K562 (cell line): ENCODE results near the gene HEATR3. TPM values are rescaled to one million over a fixed set of nuclear protein-coding genes. Genes with fewer than 3 reads are reported as not detected.

ENCODE experiments used
- ATAC-seq: fragments of 200-7000 bp; cut with Tn5 transposase; 3 replicates; pipeline ENCODE4 v1.9.1; 2020; ENCODE audit warnings: moderate library complexity
- BruUV-seq: library from RNA; stranded (reverse); fragments of 400-500 nt; replicated peaks from 2 replicates; lab custom pipeline; 2021; lab: Mats Ljungman, UMichigan
- CTCF ChIA-PET: fragments of 300-600 bp; formaldehyde crosslinking; extraction: SDS; loops from one replicate; lab custom pipeline; 2021; ENCODE audit warnings: low intra/inter-chr PET ratio; lab: Yijun Ruan, JAX
- POLR2A ChIA-PET: fragments of 300-600, 350-650 bp; sonication (Branson Sonifier 250); formaldehyde crosslinking; extraction: SDS; loops from one replicate; lab custom pipeline; 2021; ENCODE audit warnings: antibody characterized with exemption, inconsistent platforms; lab: Yijun Ruan, JAX
- DNase-seq, 4 experiments: peaks; one replicate each; pipeline versions ENCODE4 v3.0.0 to v3.0.0-alpha.2; 2011 to 2018; ENCODE audit warnings: low spot score in 3 of 4, mixed read lengths in 3 of 4; ENCODE audit errors: extremely low read depth in 1 of 4
- FAIRE-seq: peaks from 2 replicates; lab custom pipeline; 2011; peaks lifted over from hg19 to GRCh38; lab: Jason Lieb, UNC
- H2AFZ ChIP-seq: 2 replicates; pipeline ENCODE4 v1.6.0; 2011; ENCODE audit warnings: low read depth, low read length, control low read depth, inconsistent platforms
- H3K27ac ChIP-seq: fragments of 200-600 bp; 3 replicates; pipeline ENCODE4 v1.8.0; 2011; ENCODE audit warnings: low read depth, mild to moderate bottlenecking, control low read depth, inconsistent platforms, low read length, moderate library complexity, mixed read lengths; ENCODE audit errors: extremely low read depth
- H3K27me3 ChIP-seq, 2 experiments: fragments of 300-600 bp in 1 of 2; 2 replicates in 1 of 2; 3 replicates in 1 of 2; pipeline versions ENCODE4 v1.6.0 to v1.8.0; 2011; ENCODE audit warnings: inconsistent platforms in 2 of 2, low read length in 2 of 2, mild to moderate bottlenecking in 1 of 2, mixed read lengths in 1 of 2, moderate library complexity in 1 of 2; ENCODE audit not compliant: control insufficient read depth in 2 of 2, insufficient read depth in 2 of 2
- H3K36me3 ChIP-seq: fragments of 300-600 bp; 3 replicates; pipeline ENCODE4 v1.8.0; 2011; ENCODE audit warnings: mild to moderate bottlenecking, low read length, inconsistent platforms; ENCODE audit not compliant: control insufficient read depth, insufficient read depth
- H3K4me1 ChIP-seq, 2 experiments: fragments of 200-600 bp in 1 of 2; replicated peaks in 1 of 2; 2 replicates in 1 of 2; 3 replicates in 1 of 2; pipeline versions ENCODE4 v1.5.1 to v1.8.0; 2011; ENCODE audit warnings: inconsistent platforms in 2 of 2, low read length in 2 of 2, mild to moderate bottlenecking in 1 of 2, mixed read lengths in 1 of 2, moderate library complexity in 1 of 2; ENCODE audit not compliant: control insufficient read depth in 2 of 2, insufficient read depth in 2 of 2
- H3K4me2 ChIP-seq: 2 replicates; pipeline ENCODE4 v1.6.1; 2011; ENCODE audit warnings: low read length, control low read depth, inconsistent platforms, mixed read lengths; ENCODE audit not compliant: insufficient read depth
- H3K4me3 ChIP-seq: fragments of 200-600 bp; sonication (generic), shearing (Covaris generic); 2 replicates; pipeline ENCODE4 v1.5.1; 2016; ENCODE audit warnings: control low read depth, inconsistent platforms
- H3K79me2 ChIP-seq: fragments of 200-600 bp; 3 replicates; pipeline ENCODE4 v1.8.0; 2011; ENCODE audit warnings: low read length, inconsistent platforms; ENCODE audit not compliant: control insufficient read depth, insufficient read depth
- H3K9ac ChIP-seq, 2 experiments: 2 replicates each; pipeline versions ENCODE4 v1.6.0 to v1.6.1; 2011; ENCODE audit warnings: low read depth in 2 of 2, low read length in 2 of 2, control low read depth in 1 of 2, inconsistent platforms in 1 of 2, mild to moderate bottlenecking in 1 of 2, mixed read lengths in 1 of 2; ENCODE audit not compliant: insufficient read depth in 1 of 2
- H3K9me1 ChIP-seq: one replicate; pipeline ENCODE4 v1.6.0; 2011; ENCODE audit warnings: inconsistent platforms, mild to moderate bottlenecking, low read length, moderate library complexity; ENCODE audit not compliant: control insufficient read depth, insufficient read depth
- H3K9me3 ChIP-seq: replicated peaks from 2 replicates; pipeline ENCODE4 v1.5.1; 2011; ENCODE audit warnings: low read depth, low read length, inconsistent platforms; ENCODE audit not compliant: control insufficient read depth, insufficient read depth
- H4K20me1 ChIP-seq: replicated peaks from 2 replicates; pipeline ENCODE4 v1.6.1; 2011; ENCODE audit warnings: low read length, inconsistent platforms, mixed read lengths; ENCODE audit not compliant: control insufficient read depth, insufficient read depth
- ARID1B ChIP-seq: fragments of 450-650 bp; IDR thresholded peaks from 2 replicates; pipeline ENCODE4 v1.6.1; 2016; ENCODE audit warnings: antibody characterized with exemption, mild to moderate bottlenecking, inconsistent platforms
- CBX2 ChIP-seq: fragments of 200-600 bp; sonication (generic); IDR thresholded peaks from one replicate; pipeline ENCODE4 v1.6.1; 2012; ENCODE audit warnings: mild to moderate bottlenecking, low read length, inconsistent platforms; ENCODE audit not compliant: insufficient read depth, poor library complexity, severe bottlenecking
- ELF2 ChIP-seq: fragments of 250-450 bp; sonication (Bioruptor Pico); IDR thresholded peaks from 2 replicates; pipeline ENCODE4 v1.5.0; 2021; ENCODE audit warnings: mild to moderate bottlenecking
- FOXJ2 ChIP-seq: fragments of 200-800 bp; sonication (Bioruptor generic); IDR thresholded peaks from 2 replicates; pipeline ENCODE4 v1.6.1; 2016; ENCODE audit warnings: missing genetic modification characterization, missing compliant biosample characterization
- HDAC8 ChIP-seq: fragments of 450-650 bp; IDR thresholded peaks from 2 replicates; pipeline ENCODE4 v1.6.1; 2016; ENCODE audit warnings: mild to moderate bottlenecking, missing genetic modification characterization, moderate library complexity, missing compliant biosample characterization
- KDM5B ChIP-seq: fragments of 200-600 bp; sonication (generic); IDR thresholded peaks from 2 replicates; pipeline ENCODE4 v1.6.1; 2012; ENCODE audit warnings: low read depth, mild to moderate bottlenecking, moderate library complexity, low read length, control low read depth, inconsistent platforms; ENCODE audit not compliant: insufficient replicate concordance
- MAZ ChIP-seq, 2 experiments: fragments of 450-650 bp in 1 of 2; sonication (generic) in 1 of 2; formaldehyde crosslinking; IDR thresholded peaks in 1 of 2; conservative IDR thresholded peaks in 1 of 2; 2 replicates each; pipeline versions ENCODE4 v1.4.0 to v1.5.0; 2020; ENCODE audit warnings: mild to moderate bottlenecking in 1 of 2, missing genetic modification reagents in 1 of 2
- SIRT6 ChIP-seq: IDR thresholded peaks from one replicate; pipeline ENCODE4 v1.6.1; 2012; ENCODE audit warnings: low read depth, mild to moderate bottlenecking, control low read depth, inconsistent platforms, low read length, moderate library complexity
- ZC3H8 ChIP-seq: fragments of 450-650 bp; IDR thresholded peaks from 2 replicates; pipeline ENCODE4 v1.6.1; 2017
- ZNF354B ChIP-seq: fragments of 250-450 bp; sonication (Bioruptor Pico); IDR thresholded peaks from 2 replicates; pipeline ENCODE4 v1.4.0; 2020
- WGBS: fragments of 100-300 bp; shearing (Covaris generic); methylation state at CpG from one replicate; pipeline ENCODE4 v1.1.6; 2016; ENCODE audit warnings: low coverage, mixed read lengths; ENCODE audit not compliant: insufficient coverage; ENCODE audit errors: missing lambda C conversion rate; 5-methylcytosine and 5-hydroxymethylcytosine counted together
- in situ Hi-C: fragments of 300-500 bp; cut with MboI; formaldehyde crosslinking; loops from 4 replicates; pipeline ENCODE4 v1.15.0; 2018; ENCODE audit warnings: inconsistent platforms, mixed read lengths
- intact Hi-C: fragments of 100-400 bp; cut with micrococcal nuclease; formaldehyde crosslinking; loops from 2 replicates; pipeline ENCODE4 v1.14.2; 2022
- polyA plus RNA-seq, 8 experiments: library from polyadenylated mRNA; depleted of rRNA in 4 of 8; stranded (reverse) in 5 of 8; unstranded in 3 of 8; fragments of >200 nt; fragmentation: Nextera tagmentation in 2 of 8; fragmentation: Illumina TruSeq in 1 of 8; extraction: Ambion mirVana in 2 of 8; extraction: Trizol in 1 of 8; gene quantifications; 2 replicates each; pipeline versions ENCODE4 v1.2.1 to v1.2.3, GENCODE V29; 2011 to 2014; ENCODE audit warnings: inconsistent platforms in 1 of 8, missing spikeins in 1 of 8
- total RNA-seq, 7 experiments: library from RNA; depleted of rRNA in 6 of 7; stranded (reverse); fragments of >200 nt in 6 of 7; fragmentation: Illumina TruSeq in 2 of 7; extraction: Trizol in 2 of 7; gene quantifications; 2 replicates each; pipeline versions ENCODE4 v1.2.1 to v1.2.3, GENCODE V29; 2011 to 2021; ENCODE audit warnings: low replicate concordance in 1 of 7
- TF ChIP-seq, protein P1 (sequence below), 2 experiments: fragments of 250-450 bp in 1 of 2; fragments of 450-650 bp in 1 of 2; sonication (Bioruptor Pico) in 1 of 2; IDR thresholded peaks; 2 replicates each; pipeline versions ENCODE4 v1.6.1 to v1.8.0; 2016 to 2021; ENCODE audit warnings: mild to moderate bottlenecking in 2 of 2, moderate library complexity in 2 of 2, missing compliant biosample characterization in 1 of 2, missing genetic modification characterization in 1 of 2
- TF ChIP-seq, protein P2 (sequence below): fragments of 450-650 bp; IDR thresholded peaks from 2 replicates; pipeline ENCODE4 v1.6.1; 2017; ENCODE audit warnings: mild to moderate bottlenecking, moderate library complexity
- TF ChIP-seq, protein P3 (sequence below): fragments of 250-450 bp; sonication (Bioruptor Pico); IDR thresholded peaks from 2 replicates; pipeline ENCODE4 v1.5.0; 2020; ENCODE audit warnings: mild to moderate bottlenecking, borderline replicate concordance

Gene HEATR3
- total and polyA plus RNA-seq, 9 of the 15 experiments (the other 6 are each of a cell fraction or from before 2014, with no cell fraction given) = 1.7 to 30.2 (median 18.8) TPM

DNA sequence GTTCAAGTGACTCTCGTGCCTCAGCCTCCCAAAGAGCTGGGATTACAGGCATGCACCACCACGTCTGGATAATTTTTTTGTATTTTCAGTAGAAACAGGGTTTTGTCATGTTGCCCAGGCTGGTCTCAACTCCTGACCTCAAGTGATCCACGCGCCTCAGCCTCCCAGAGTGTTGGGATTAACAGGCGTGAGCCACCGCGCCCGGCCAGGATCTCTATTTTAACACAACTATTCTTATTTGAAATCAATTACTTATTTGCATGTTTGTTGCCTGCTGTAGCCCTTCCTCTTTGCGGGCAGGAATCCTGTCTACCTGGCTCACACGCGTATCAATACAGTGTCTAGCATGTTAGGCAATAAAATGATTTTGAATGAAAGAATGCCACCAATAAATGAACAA, 41.6 kb upstream of the HEATR3 start (continued):
- TF ChIP-seq, protein P1, sequence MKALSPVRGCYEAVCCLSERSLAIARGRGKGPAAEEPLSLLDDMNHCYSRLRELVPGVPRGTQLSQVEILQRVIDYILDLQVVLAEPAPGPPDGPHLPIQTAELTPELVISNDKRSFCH (CRISPR knock-in tag; IDR thresholded peaks at IDR 0.05) = no peak
- TF ChIP-seq, protein P1 (tag; IDR thresholded peaks at IDR 0.05) = no peak
- TF ChIP-seq, all 486 proteins: peak for 0

DNA sequence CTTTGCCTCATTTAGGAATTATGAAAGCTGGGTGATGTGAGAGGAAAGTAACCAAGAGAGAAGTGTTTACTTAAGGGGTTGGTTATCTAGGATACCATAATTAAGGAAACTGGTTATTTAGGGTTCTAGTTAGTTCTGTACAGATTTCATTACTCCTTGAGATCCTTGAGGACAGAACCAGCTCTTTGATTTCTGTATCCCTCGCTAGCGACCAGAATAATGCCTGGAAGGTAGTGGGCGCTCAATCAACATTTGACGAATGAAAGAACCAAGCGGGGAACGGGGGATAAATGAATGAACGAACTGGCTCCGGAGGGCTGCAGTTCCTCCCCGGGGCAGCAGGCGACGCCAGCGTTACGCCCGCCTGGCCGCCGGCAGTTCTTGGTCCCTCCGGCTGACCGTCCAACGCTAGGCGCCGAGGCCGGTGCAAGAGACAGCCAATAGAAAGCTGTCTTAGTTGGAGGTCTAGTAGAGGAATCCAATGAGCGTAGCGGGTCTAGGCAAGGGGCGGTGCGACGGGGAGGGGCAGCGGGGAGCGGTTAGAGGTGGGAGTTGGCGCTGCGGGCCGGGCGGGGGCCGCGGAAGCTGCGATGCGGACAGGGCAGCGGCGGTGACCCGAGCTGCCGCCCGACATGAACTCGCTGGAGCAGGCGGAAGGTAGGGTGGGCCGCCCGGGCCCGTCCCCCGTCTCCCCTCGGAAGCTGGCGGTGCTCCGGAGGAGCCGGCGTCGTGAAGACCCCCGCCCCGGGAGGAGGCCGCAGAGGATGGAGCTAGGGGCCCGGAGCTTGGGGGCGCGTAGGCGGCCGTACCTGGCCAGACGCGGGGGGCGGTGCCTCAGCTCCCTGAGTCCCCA, 40.9 kb upstream of the HEATR3 start, which contains the start of gene CNEP1R1:
CNEP1R1 (plus strand) TSS at position 542 of the 853 bp plus-strand sequence; CDS start at position 633, 91 bp downstream.
- Histone ChIP-seq H4K20me1 (no peaks in the 10 kb centered on the region), H3K36me3 (peaks cover 16% of the 10 kb centered on the region; the same call in 1 of the 3 replicates), H3K9ac (peak within 1 kb of the TSS; percentile 82 to 88), H3K4me2 (peak within 1 kb of the TSS; percentile 99), H3K4me1 (peaks cover 0 to 9% of the 10 kb centered on the region in 2 experiments; a peak in 3 of 5 replicates), H3K79me2 (peaks cover 16% of the 10 kb centered on the region), H3K4me3 (peak within 1 kb of the TSS; percentile 92), H2AFZ (peak within 1 kb of the TSS; percentile 92), H3K9me3 (no peaks in the 10 kb centered on the region), H3K27me3 (no peaks in the 10 kb centered on the region), H3K9me1 (no peaks in the 10 kb centered on the region), H3K27ac (peak within 1 kb of the TSS; percentile 70)
- no TSS peak for BruUV-seq
- FAIRE-seq (peak; percentile 94), ATAC-seq (peak; percentile 98), DNase-seq (peak; percentile 97 to 99 (median 99))
- WGBS = under 1% methylated on average over 58 of the region's 65 CpGs
- ChIA-PET POLR2A (interaction anchor here (0.7 to 2.0 kb wide), 9 partner anchors 14 to 641 kb away, joined by 3 to 9 read pairs (median 4); no protein-coding TSS in a partner anchor), CTCF (interaction anchor here (0.6 to 3.9 kb wide), 6 partner anchors 96 to 330 kb away, joined by 3 to 44 read pairs (median 4); no protein-coding TSS in a partner anchor)
- in situ Hi-C loops (loop anchor here (5.0 to 10.0 kb wide), 2 partner anchors 182 to 340 kb away; partner anchors contain the start of gene BRD7), intact Hi-C loops (loop anchor here (1.0 to 5.0 kb wide), 4 partner anchors 42 to 332 kb away; partner anchors contain the start of gene HEATR3)
- peak; percentile 43 for TF ChIP-seq ARID1B
- TF ChIP-seq ZNF354B (CRISPR knock-in tag) = no peak
- no peak for TF ChIP-seq FOXJ2 (tag)
- peak; percentile 55 for TF ChIP-seq KDM5B
- TF ChIP-seq, protein P2, sequence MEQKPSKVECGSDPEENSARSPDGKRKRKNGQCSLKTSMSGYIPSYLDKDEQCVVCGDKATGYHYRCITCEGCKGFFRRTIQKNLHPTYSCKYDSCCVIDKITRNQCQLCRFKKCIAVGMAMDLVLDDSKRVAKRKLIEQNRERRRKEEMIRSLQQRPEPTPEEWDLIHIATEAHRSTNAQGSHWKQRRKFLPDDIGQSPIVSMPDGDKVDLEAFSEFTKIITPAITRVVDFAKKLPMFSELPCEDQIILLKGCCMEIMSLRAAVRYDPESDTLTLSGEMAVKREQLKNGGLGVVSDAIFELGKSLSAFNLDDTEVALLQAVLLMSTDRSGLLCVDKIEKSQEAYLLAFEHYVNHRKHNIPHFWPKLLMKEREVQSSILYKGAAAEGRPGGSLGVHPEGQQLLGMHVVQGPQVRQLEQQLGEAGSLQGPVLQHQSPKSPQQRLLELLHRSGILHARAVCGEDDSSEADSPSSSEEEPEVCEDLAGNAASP = no peak
- no peak for TF ChIP-seq SIRT6
- TF ChIP-seq HDAC8 = no peak
- TF ChIP-seq, protein P3, sequence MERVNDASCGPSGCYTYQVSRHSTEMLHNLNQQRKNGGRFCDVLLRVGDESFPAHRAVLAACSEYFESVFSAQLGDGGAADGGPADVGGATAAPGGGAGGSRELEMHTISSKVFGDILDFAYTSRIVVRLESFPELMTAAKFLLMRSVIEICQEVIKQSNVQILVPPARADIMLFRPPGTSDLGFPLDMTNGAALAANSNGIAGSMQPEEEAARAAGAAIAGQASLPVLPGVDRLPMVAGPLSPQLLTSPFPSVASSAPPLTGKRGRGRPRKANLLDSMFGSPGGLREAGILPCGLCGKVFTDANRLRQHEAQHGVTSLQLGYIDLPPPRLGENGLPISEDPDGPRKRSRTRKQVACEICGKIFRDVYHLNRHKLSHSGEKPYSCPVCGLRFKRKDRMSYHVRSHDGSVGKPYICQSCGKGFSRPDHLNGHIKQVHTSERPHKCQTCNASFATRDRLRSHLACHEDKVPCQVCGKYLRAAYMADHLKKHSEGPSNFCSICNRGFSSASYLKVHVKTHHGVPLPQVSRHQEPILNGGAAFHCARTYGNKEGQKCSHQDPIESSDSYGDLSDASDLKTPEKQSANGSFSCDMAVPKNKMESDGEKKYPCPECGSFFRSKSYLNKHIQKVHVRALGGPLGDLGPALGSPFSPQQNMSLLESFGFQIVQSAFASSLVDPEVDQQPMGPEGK (CRISPR knock-in tag) = no peak
- peak; percentile 100 for TF ChIP-seq MAZ (CRISPR knock-in tag; conservative IDR thresholded peaks at IDR 0.05 in 1 of 2, IDR thresholded peaks at IDR 0.05 in 1 of 2)
- TF ChIP-seq ELF2 (CRISPR knock-in tag) = no peak
- TF ChIP-seq CBX2 = no peak
- TF ChIP-seq ZC3H8 = no peak
